GM12891 (cell line): Measurements from ENCODE around the gene MICU1.
A peak's percentile ranks its signal among the peaks of the same experiment; 100 is the strongest.

Experiments
- PAX5 ChIP-seq: IDR thresholded peaks from 2 replicates; pipeline ENCODE4 v1.6.1; 2011; ENCODE audit warnings: low read length, moderate library complexity, mild to moderate bottlenecking; ENCODE audit not compliant: insufficient read depth, severe bottlenecking
- POLR2A ChIP-seq: IDR thresholded peaks from 2 replicates; pipeline ENCODE4 v1.6.1; 2011; ENCODE audit warnings: low read depth, low read length, control low read depth
- POLR2AphosphoS5 ChIP-seq: IDR thresholded peaks from 2 replicates; pipeline ENCODE4 v1.6.1; 2011; ENCODE audit warnings: low read depth, low read length, control low read depth
- POU2F2 ChIP-seq: IDR thresholded peaks from 2 replicates; pipeline ENCODE4 v1.6.1; 2011; ENCODE audit warnings: low read depth, mild to moderate bottlenecking, control low read depth, low read length, moderate library complexity
- SPI1 ChIP-seq: IDR thresholded peaks from 2 replicates; pipeline ENCODE4 v1.6.1; 2011; ENCODE audit warnings: low read depth, low read length, control low read depth
- TAF1 ChIP-seq: IDR thresholded peaks from 2 replicates; pipeline ENCODE4 v1.6.1; 2011; ENCODE audit warnings: low read depth, low read length, control low read depth

DNA sequence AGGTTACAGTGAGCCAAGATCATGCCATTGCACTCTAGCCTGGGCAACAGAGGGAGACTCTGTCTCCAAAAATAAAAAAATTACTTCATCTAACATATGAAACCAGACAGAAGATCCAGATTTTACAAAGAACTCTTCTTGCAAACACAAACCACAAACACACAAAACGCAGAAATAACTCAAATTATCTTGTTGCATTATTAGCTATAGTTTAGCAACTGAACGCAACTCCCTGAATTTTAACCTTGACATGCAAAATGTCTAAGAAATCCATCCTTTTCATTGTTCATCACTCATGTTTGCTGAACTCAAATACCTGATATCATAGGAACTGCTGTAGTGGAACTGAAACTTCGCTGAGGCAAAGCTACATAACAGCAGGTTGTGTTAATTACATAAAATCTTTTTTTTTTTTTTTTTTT is 64.1 kb downstream of the MICU1 start:
- no peak for TF ChIP-seq POLR2AphosphoS5
- peak; percentile 86 for TF ChIP-seq SPI1
- no peak for TF ChIP-seq POLR2A
- no peak for TF ChIP-seq PAX5
- no peak for TF ChIP-seq TAF1
- TF ChIP-seq POU2F2, result no peak
